ENCODE measurements around the gene AGAP2.
"Not testable (repeated sequence)": the region's sequence is repeated elsewhere in the genome, so short reads cannot be mapped to it uniquely, and the experiment has no call there.

The AGAP2 gene

GRCh38 chr12:57738661-57739237 is at the start of gene AGAP2:
Gene AGAP2, minus strand, starts transcription at chr12:57738742. Its CDS starts 496 bp downstream, at chr12:57738246.
- DNase-seq (ENCODE audit: low read depth in 2 of 2) = no peak

- no peak for DNase-seq (ENCODE audit: low read depth in 2 of 2)
Measured at GRCh38 chr12:57783861-57784260, 45.3 kb upstream of the AGAP2 start.

- no peak for DNase-seq (ENCODE audit: low read depth in 2 of 2)
Measured at GRCh38 chr12:57783466-57783801, 44.9 kb upstream of the AGAP2 start.

GRCh38 chr12:57782608-57783465 is 44.3 kb upstream of the AGAP2 start, which contains the start of gene TSFM:
Gene TSFM, plus strand, starts transcription at chr12:57782787. Its CDS starts 15 bp downstream, at chr12:57782802.
- DNase-seq (ENCODE audit: low read depth in 2 of 2) = peak; percentile 93 to 95

GRCh38 chr12:57782243-57782607 is 43.7 kb upstream of the AGAP2 start:
- DNase-seq (ENCODE audit: low read depth in 2 of 2) = no peak

- DNase-seq (ENCODE audit: low read depth in 2 of 2) = no peak
Measured at GRCh38 chr12:57781801-57782200, 43.3 kb upstream of the AGAP2 start.

- DNase-seq (ENCODE audit: low read depth in 2 of 2) = no peak
Measured at GRCh38 chr12:57781244-57781643, 42.7 kb upstream of the AGAP2 start.

GRCh38 chr12:57780284-57780897 is 41.8 kb upstream of the AGAP2 start:
- DNase-seq (ENCODE audit: low read depth in 2 of 2) = no peak

GRCh38 chr12:57779736-57780135 is 41.2 kb upstream of the AGAP2 start:
- DNase-seq (ENCODE audit: low read depth in 2 of 2) = no peak

GRCh38 chr12:57777911-57778310 is 39.4 kb upstream of the AGAP2 start:
- no peak for DNase-seq (ENCODE audit: low read depth in 2 of 2)

- DNase-seq (ENCODE audit: low read depth in 2 of 2) = no peak
Measured at GRCh38 chr12:57777367-57777766, 38.8 kb upstream of the AGAP2 start.

- no peak for DNase-seq (ENCODE audit: low read depth in 2 of 2)
Measured at GRCh38 chr12:57776247-57776587, 37.7 kb upstream of the AGAP2 start.

GRCh38 chr12:57775563-57776246 is 37.2 kb upstream of the AGAP2 start:
- DNase-seq (ENCODE audit: low read depth in 2 of 2) = no peak

- DNase-seq (ENCODE audit: low read depth in 2 of 2) = no peak
Measured at GRCh38 chr12:57775044-57775443, 36.5 kb upstream of the AGAP2 start.

- DNase-seq (ENCODE audit: low read depth in 2 of 2) = not testable (repeated sequence)
Measured at GRCh38 chr12:57774634-57775033, 36.1 kb upstream of the AGAP2 start.

- no peak for DNase-seq (ENCODE audit: low read depth in 2 of 2)
Measured at GRCh38 chr12:57772429-57773322, 34.1 kb upstream of the AGAP2 start, which contains the start of gene EEF1AKMT3. Gene EEF1AKMT3, plus strand, starts transcription at chr12:57772614. Its CDS starts 111 bp downstream, at chr12:57772725.

GRCh38 chr12:57771873-57772428 is 33.4 kb upstream of the AGAP2 start, which contains the start of gene METTL1:
Gene METTL1, minus strand, starts transcription at chr12:57772105. Its CDS starts 22 bp downstream, at chr12:57772083.
- peak; percentile 92 to 93 for DNase-seq (ENCODE audit: low read depth in 2 of 2)

GRCh38 chr12:57771236-57771872 is 32.8 kb upstream of the AGAP2 start:
- DNase-seq (ENCODE audit: low read depth in 2 of 2) = peak; percentile 87 to 92

GRCh38 chr12:57770734-57771133 is 32.2 kb upstream of the AGAP2 start:
- DNase-seq (ENCODE audit: low read depth in 2 of 2) = no peak

GRCh38 chr12:57769594-57769993 is 31.1 kb upstream of the AGAP2 start:
- no peak for DNase-seq (ENCODE audit: low read depth in 2 of 2)

Measured in stimulated activated CD4-positive, alpha-beta T cell treated with anti-CD3 and anti-CD28 coated beads, Interleukin-15, amount 100 ng/mL, for 48 hours (primary cell).